Caco-2 (cell line): ENCODE data around the gene DNMT3A. TPM values are rescaled to one million over a fixed set of nuclear protein-coding genes. Genes with fewer than 3 reads are reported as not detected.

Experiments used
- BruUV-seq: library from RNA; stranded (reverse); fragments of 400-500 nt; replicated peaks from 2 replicates; lab custom pipeline; 2021; lab: Mats Ljungman, UMichigan
- CTCF ChIA-PET: fragments of 300-600 bp; sonication (Branson Sonifier 250); formaldehyde crosslinking; loops from one replicate; lab custom pipeline; 2022; ENCODE audit warnings: antibody characterized with exemption; lab: Charles Lee
- POLR2A ChIA-PET: fragments of 300-600 bp; sonication (Branson Sonifier 250); formaldehyde crosslinking; loops from one replicate; lab custom pipeline; 2022; ENCODE audit warnings: antibody characterized with exemption; lab: Charles Lee
- DNase-seq, 2 experiments: peaks; one replicate each; pipeline versions ENCODE4 v3.0.0 to v3.0.0-alpha.2; 2020 to 2022
- H3K27me3 ChIP-seq: replicated peaks from 2 replicates; pipeline ENCODE4 v1.6.0; 2011; ENCODE audit warnings: low read length; ENCODE audit not compliant: control insufficient read depth, insufficient read depth
- H3K36me3 ChIP-seq: 2 replicates; pipeline ENCODE4 v1.5.1; 2011; ENCODE audit warnings: low read length; ENCODE audit not compliant: control insufficient read depth, insufficient read depth
- H3K4me1 ChIP-seq: fragments of 250-450 bp; sonication (Bioruptor Pico); 2 replicates; pipeline ENCODE4 v1.5.1; 2020; ENCODE audit warnings: mild to moderate bottlenecking
- H3K4me3 ChIP-seq: 2 replicates; pipeline ENCODE4 v1.5.1; 2011; ENCODE audit warnings: low read depth, mild to moderate bottlenecking, control low read depth, low read length
- H3K9me3 ChIP-seq: fragments of 250-450 bp; sonication (Bioruptor Pico); 2 replicates; pipeline ENCODE4 v1.5.1; 2020; ENCODE audit warnings: mild to moderate bottlenecking, moderate library complexity
- H3K27ac Mint-ChIP-seq: one replicate; pipeline ENCODE4 v1.8.0; 2022; ENCODE audit warnings: mixed read lengths; ENCODE audit not compliant: unreplicated experiment
- H3K27me3 Mint-ChIP-seq: one replicate; pipeline ENCODE4 v1.8.0; 2022; ENCODE audit warnings: mixed read lengths; ENCODE audit not compliant: insufficient read depth, unreplicated experiment
- H3K36me3 Mint-ChIP-seq: one replicate; pipeline ENCODE4 v1.8.0; 2022; ENCODE audit warnings: mild to moderate bottlenecking, mixed read lengths; ENCODE audit not compliant: insufficient read depth, unreplicated experiment
- H3K4me1 Mint-ChIP-seq: one replicate; pipeline ENCODE4 v1.8.0; 2022; ENCODE audit warnings: low read depth, mixed read lengths; ENCODE audit not compliant: unreplicated experiment
- H3K4me3 Mint-ChIP-seq: one replicate; pipeline ENCODE4 v1.8.0; 2022; ENCODE audit warnings: mild to moderate bottlenecking, moderate library complexity, mixed read lengths; ENCODE audit not compliant: unreplicated experiment
- H3K9me3 Mint-ChIP-seq: one replicate; pipeline ENCODE4 v1.8.0; 2022; ENCODE audit warnings: mixed read lengths; ENCODE audit not compliant: unreplicated experiment
- intact Hi-C: fragments of 100-400 bp; cut with micrococcal nuclease; formaldehyde crosslinking; loops from one replicate; pipeline ENCODE4 v1.10.0; 2022; ENCODE audit not compliant: unreplicated experiment
- total RNA-seq: library from RNA; stranded (reverse); gene quantifications from 2 replicates; pipeline ENCODE4 v1.2.3, GENCODE V29; 2022
- TF ChIP-seq, protein P1 (sequence below), 2 experiments: fragments of 200-600 bp in 1 of 2; IDR thresholded peaks; 1 replicate in 1 of 2; 2 replicates in 1 of 2; pipeline versions ENCODE4 v1.5.1 to v1.8.0; 2011 to 2022; ENCODE audit warnings: antibody characterized with exemption in 1 of 2, control low read depth in 1 of 2, inconsistent platforms in 1 of 2, low read depth in 1 of 2, low read length in 1 of 2, mild to moderate bottlenecking in 1 of 2, moderate library complexity in 1 of 2; ENCODE audit not compliant: insufficient read depth in 1 of 2, severe bottlenecking in 1 of 2, unreplicated experiment in 1 of 2

The DNMT3A gene
- total RNA-seq, 1 experiment from 2014 or later, result 72.2 TPM

DNA sequence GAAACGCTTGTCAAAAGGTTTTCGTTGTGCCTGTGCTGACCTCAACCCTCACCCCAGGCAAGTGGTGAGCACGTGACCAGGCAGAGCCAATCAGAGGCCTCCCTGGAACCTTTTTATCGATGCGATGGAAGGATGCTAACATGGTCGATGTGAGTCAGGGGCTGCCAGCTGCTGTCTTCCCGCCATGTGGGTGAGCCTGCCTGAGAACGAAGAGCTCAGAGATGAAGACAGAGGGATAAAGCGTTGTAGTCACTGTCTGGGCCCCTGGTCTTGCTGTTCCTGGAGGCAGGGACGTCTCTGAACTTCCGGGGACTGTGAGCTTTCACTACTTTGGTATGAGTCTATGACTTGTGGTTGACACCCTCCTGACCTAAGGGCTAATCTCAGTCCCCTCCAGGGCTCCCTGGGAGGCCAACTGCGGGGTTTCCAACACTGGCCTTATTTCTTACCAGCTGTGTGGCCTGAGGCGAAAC, 18.6 kb downstream of the DNMT3A start:
- Mint-ChIP-seq H3K4me1 (no peaks in the 10 kb centered on the region), H3K27me3 (no peaks in the 10 kb centered on the region), H3K9me3 (no peaks in the 10 kb centered on the region), H3K36me3 (no peaks in the 10 kb centered on the region), H3K4me3 (no peak overlapping the region), H3K27ac (no peak overlapping the region)
- H3K9me3 ChIP-seq, result no peaks in the 10 kb centered on the region
- H3K4me3 ChIP-seq, result no peak overlapping the region
- ChIA-PET CTCF (interaction anchor here (0.6 to 1.1 kb wide), 4 partner anchors 13 to 39 kb away, joined by 3 to 5 read pairs (median 4); no protein-coding TSS in a partner anchor), POLR2A (no interaction called here)
- no peak for DNase-seq
- H3K27me3 ChIP-seq, result no peaks in the 10 kb centered on the region
- intact Hi-C loops, result no loop called here
- no peaks in the 10 kb centered on the region for H3K36me3 ChIP-seq
- no peaks in the 10 kb centered on the region for H3K4me1 ChIP-seq
- BruUV-seq, result no TSS peak
- TF ChIP-seq, protein P1, sequence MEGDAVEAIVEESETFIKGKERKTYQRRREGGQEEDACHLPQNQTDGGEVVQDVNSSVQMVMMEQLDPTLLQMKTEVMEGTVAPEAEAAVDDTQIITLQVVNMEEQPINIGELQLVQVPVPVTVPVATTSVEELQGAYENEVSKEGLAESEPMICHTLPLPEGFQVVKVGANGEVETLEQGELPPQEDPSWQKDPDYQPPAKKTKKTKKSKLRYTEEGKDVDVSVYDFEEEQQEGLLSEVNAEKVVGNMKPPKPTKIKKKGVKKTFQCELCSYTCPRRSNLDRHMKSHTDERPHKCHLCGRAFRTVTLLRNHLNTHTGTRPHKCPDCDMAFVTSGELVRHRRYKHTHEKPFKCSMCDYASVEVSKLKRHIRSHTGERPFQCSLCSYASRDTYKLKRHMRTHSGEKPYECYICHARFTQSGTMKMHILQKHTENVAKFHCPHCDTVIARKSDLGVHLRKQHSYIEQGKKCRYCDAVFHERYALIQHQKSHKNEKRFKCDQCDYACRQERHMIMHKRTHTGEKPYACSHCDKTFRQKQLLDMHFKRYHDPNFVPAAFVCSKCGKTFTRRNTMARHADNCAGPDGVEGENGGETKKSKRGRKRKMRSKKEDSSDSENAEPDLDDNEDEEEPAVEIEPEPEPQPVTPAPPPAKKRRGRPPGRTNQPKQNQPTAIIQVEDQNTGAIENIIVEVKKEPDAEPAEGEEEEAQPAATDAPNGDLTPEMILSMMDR (IDR thresholded peaks at IDR 0.05; ENCODE audit: insufficient read depth in 1 of 2, low read depth in 1 of 2, low read length in 1 of 2, severe bottlenecking in 1 of 2, unreplicated experiment in 1 of 2), result no peak

DNA sequence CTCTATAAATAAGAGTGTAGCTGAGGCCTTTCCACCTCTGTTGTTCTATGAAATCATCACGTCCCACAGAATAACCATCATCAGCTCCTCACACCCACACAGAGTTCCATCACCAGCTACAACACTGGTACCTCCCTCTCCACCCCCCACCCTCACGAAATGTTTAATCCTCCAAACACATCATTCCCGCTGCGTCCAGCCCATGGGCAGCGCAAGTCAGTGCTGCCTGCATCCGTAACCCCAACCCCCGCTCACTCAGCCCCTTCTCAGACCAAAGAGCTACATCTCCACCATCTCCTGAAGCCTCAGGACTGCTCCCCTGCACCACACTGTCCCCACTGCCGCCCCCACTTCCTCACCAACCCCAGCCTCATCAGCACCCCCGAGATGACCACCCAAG, 19.4 kb downstream of the DNMT3A start:
- TF ChIP-seq, protein P1 (IDR thresholded peaks at IDR 0.05; ENCODE audit: insufficient read depth in 1 of 2, low read depth in 1 of 2, low read length in 1 of 2, severe bottlenecking in 1 of 2, unreplicated experiment in 1 of 2), result no peak
- no peaks in the 10 kb centered on the region for H3K4me1 ChIP-seq
- Mint-ChIP-seq H3K4me1 (no peaks in the 10 kb centered on the region), H3K27ac (no peak overlapping the region), H3K36me3 (no peaks in the 10 kb centered on the region), H3K4me3 (no peak overlapping the region), H3K27me3 (no peaks in the 10 kb centered on the region), H3K9me3 (no peaks in the 10 kb centered on the region)
- H3K4me3 ChIP-seq, result no peak overlapping the region
- ChIA-PET CTCF (interaction anchor here (0.7 kb wide), 2 partner anchors 14 to 20 kb away, joined by 3 read pairs; no protein-coding TSS in a partner anchor), POLR2A (no interaction called here)
- H3K9me3 ChIP-seq, result no peaks in the 10 kb centered on the region
- no peak for DNase-seq
- no peaks in the 10 kb centered on the region for H3K27me3 ChIP-seq
- no TSS peak for BruUV-seq
- intact Hi-C loops, result no loop called here
- H3K36me3 ChIP-seq, result no peaks in the 10 kb centered on the region

DNA sequence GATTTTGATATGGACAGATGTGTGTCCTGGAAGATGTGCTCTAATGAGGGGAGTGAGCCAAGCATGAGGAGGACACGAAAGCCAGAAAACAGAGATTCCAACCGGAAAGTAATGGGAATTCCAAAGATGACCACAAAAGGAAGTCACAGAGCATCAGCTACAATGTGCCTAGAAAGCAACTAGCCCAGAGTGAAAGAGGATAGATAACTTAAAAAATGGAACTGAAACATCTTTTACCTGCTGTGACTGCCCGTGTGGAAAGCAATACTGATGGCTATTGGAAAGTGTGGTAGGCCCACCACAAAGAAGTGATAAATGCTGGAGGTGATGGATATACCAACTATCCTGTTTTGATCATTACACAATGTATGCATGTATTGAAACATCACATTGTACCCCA, 21.6 kb downstream of the DNMT3A start:
- CTCF ChIA-PET, result no interaction called here
- no peaks in the 10 kb centered on the region for H3K36me3 ChIP-seq
- Mint-ChIP-seq H3K27me3 (no peaks in the 10 kb centered on the region), H3K4me1 (no peaks in the 10 kb centered on the region), H3K27ac (no peak overlapping the region), H3K4me3 (no peak overlapping the region), H3K36me3 (no peaks in the 10 kb centered on the region), H3K9me3 (no peaks in the 10 kb centered on the region)
- no peak overlapping the region for H3K4me3 ChIP-seq
- no peaks in the 10 kb centered on the region for H3K27me3 ChIP-seq
- intact Hi-C loops, result no loop called here
- no peak for DNase-seq
- no peaks in the 10 kb centered on the region for H3K9me3 ChIP-seq
- TF ChIP-seq, protein P1 (IDR thresholded peaks at IDR 0.05; ENCODE audit: insufficient read depth in 1 of 2, low read depth in 1 of 2, low read length in 1 of 2, severe bottlenecking in 1 of 2, unreplicated experiment in 1 of 2), result no peak
- H3K4me1 ChIP-seq, result no peaks in the 10 kb centered on the region
- no TSS peak for BruUV-seq
- POLR2A ChIA-PET, result no interaction called here
